GM18526 (cell line): ENCODE data around the gene CABP7.

Experiments used
- POLR2A ChIP-seq: IDR thresholded peaks from 3 replicates; pipeline ENCODE4 v1.6.1; 2011; ENCODE audit not compliant: insufficient read length; ENCODE audit errors: extremely low read depth

CABP7 gene

GRCh38 chr22:29768052-29768693 lies 48.4 kb downstream of the CABP7 start:
- no peak for TF ChIP-seq POLR2A

DNA sequence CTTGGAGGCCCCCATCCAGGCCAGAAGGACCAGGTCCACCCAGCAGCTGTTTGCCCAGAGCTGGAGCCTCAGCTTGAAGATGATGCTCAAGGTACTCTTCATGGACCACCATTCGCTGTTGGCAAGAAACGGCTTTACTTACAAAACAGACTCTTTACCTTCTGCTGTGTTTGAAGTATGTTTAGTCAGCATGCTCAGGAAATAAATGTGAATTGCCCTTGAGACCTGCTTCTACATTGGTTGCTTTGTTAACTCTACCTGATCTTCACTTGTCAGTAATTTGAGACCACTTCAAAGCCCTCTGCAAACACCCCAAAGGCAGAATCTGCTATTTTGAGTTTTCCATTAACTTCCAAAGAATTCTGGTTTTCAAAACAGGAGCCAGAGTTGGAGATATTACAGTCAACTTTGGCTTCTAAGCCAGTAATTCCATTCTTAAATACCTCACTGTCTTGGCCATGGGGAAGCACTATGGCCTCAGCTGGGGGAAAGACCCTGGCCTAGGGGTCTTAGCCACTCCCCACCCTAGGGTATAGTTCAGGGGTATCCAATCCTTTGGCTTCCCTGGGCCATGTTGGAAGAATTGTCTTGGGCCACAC lies 50.0 kb downstream of the CABP7 start:
- TF ChIP-seq POLR2A = no peak

DNA sequence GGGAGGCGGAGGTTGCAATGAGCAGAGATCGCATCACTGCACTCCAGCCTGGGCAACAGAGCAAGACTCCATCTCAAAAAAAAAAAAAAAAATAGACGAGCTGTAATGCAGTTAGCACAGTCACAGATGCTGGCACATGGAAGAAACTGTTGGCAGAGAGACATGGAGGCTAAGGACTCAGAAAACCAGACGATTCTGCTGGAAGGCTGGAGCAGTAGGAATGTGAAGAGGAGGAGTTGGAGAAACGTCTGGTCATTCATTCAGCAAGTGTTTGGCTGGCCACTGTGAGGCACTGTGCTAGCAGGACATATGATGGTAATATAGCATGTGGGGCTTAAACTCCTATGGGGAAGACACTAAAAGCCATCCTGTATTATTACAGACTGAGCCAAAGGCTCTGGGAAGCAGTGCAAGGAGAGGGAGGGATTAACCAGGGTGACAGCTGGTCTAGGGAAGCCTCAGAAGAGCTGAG lies 52.4 kb downstream of the CABP7 start:
- TF ChIP-seq POLR2A = no peak

DNA sequence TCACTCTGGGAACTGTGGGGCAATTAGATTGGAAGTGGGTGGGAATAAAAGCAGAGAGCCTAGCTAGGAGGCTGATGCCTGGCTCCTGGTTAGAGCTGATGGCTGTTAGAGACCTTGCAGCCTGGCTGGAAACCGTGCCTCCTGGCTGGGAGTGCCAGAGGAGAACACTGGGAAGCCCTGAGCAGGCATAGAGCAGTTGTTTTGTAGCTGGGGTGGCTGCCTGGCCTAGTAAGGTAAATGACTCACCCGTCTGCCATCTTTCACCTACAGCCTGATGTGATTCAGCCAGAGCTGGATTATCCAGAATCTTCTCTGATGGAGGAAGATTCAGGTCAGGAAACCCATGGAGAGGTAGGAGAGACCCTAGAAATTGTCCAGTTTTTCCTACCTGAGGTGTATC lies 53.4 kb downstream of the CABP7 start:
- no peak for TF ChIP-seq POLR2A

DNA sequence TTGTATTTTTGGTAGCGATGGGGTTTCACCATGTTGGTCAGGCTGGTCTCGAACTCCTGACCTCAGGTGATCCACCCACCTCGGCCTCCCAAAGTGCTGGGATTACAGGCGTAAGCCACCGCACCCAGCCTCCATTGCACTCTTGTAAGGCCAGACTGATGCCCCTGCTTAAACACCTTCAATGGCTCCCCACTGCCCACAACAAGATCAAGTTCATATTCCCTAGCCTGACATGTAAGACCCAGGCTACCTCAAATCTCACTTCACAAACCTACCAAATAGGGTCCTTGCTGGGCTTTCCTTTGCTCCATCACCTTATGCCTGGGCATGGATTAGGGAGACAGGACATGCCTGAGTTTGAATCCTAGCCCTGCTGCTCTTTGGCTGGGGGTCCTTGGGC lies 60.4 kb downstream of the CABP7 start:
- TF ChIP-seq POLR2A = no peak

- no peak for TF ChIP-seq POLR2A
Measured at GRCh38 chr22:29780748-29781676, 61.2 kb downstream of the CABP7 start.
